ENCODE measurements around the gene IPO5. TPM values are rescaled to one million over a fixed set of nuclear protein-coding genes. Genes with fewer than 3 reads are reported as not detected.
"Not testable (repeated sequence)": the region's sequence is repeated elsewhere in the genome, so short reads cannot be mapped to it uniquely, and the experiment has no call there.

The IPO5 gene
- total RNA-seq, 1 donor from 2014 or later, result 222 TPM

DNA sequence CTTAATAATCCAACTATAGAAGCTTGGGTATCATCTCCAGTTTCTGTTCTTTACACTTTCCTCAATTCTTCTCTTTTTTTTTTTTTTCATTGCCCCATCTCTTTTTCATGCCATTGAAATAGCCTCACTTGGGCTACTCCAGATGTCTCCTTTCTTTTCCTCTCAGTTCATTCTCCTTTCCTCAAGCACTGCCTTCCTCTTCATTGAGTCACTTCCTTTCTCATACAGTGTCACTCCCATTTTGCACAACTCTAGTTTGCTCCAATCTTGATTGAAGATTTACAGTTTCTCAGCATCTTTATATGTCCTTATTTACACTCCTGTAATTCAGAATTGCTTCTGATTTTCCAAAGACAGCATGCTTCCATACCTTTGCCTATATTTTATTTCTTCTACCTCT, 61.3 kb downstream of the IPO5 start:
- DNase-seq, result no peak

DNA sequence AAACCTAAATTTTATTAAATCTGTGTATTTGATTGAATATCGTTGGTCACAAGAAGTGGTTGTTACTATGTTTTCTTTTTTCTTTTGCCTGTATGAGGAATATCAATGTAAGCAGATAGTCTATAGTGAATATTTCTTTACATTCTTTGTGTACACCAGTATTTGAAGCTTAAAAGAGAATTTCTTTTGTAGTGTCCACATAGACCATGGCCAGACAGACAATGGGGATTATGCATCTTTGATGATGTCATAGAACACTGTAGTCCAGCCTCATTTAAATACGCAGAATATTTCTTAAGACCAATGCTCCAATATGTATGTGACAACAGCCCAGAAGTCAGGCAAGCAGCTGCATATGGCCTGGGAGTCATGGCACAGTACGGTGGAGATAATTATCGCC, 64.8 kb downstream of the IPO5 start:
- no peak for DNase-seq

DNA sequence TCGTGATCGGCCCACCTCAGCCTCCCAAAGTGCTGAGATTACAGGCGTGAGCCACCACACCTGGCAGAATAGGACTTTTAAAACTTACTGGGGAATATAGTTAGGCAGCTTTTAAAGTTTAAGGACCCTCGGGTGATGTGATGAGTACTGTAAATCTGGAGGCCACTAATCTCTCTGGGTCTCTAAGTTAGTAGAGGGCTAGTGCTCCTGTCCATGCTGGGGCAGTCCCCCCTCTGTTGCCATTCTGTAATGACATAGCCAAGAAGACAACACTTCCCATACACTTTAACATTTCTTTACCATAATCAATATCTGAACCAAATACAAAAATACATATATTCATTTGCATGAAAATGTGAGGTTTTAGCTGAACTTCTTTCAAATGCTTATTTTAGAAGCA, 65.7 kb downstream of the IPO5 start:
- DNase-seq, result no peak

GRCh38 chr13:98020271-98020670, 66.8 kb downstream of the IPO5 start:
- no peak for DNase-seq

DNA sequence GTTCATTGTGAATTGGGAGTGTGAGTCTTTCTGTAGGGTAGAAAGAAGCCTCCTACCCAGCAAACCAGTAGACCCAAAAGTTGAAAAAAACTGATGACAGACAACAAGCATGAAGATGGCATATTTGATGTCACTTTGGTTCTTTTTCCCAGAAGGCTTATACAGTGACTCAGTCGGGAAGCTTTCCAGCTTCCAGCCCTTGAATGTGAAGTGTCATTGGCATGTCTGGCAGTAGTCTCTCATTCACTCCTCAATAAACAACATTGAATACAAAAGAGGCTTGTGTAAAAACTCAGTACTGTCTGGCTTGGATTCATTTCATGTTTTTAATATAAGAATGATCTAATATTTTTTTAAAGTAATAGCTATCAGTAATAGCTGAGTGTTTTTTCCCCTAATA, 68.7 kb downstream of the IPO5 start:
- peak; percentile 29 for DNase-seq

GRCh38 chr13:98025480-98026025, 72.1 kb downstream of the IPO5 start:
- no peak for DNase-seq

DNA sequence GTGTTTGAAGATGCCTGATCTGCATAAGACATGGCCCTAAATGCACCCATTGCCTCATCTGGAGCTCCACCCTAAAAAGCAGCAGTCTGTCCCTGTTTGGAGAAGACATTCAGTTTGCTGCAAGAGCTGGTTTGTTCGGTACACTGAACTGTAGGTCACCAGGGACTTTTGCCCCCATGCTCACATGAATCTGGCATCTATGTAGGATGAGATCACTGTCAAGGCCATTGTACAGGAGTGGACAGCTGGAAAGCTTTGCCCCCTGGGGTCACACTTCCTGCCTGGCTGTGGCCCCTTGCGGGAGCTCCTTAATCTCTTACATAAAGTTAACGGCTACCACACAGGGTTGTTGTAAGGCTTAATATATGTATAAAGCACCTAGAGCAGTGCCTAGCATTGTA, 73.0 kb downstream of the IPO5 start:
- DNase-seq, result peak; percentile 21

DNA sequence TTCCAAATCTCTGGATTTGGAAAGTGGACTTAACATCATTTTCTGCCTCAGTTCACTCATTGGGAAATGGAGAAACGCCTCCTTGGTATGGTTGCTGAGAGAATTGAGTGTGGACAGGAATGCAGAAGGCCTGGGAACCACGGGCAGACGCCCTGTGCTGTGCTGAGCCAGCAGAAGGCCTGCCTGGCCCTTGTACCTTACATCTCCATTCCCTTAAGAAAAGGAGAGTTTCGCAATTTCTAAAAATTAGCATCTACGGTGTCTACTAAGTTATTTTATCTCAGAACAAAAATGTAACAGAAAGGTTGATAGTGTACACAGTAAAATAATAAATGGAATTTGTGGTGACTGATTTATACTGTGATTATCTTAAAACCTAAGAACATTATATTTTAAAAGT, 78.7 kb downstream of the IPO5 start:
- no peak for DNase-seq

GRCh38 chr13:98033277-98034247, 80.1 kb downstream of the IPO5 start:
- peak; percentile 72 for DNase-seq

DNA sequence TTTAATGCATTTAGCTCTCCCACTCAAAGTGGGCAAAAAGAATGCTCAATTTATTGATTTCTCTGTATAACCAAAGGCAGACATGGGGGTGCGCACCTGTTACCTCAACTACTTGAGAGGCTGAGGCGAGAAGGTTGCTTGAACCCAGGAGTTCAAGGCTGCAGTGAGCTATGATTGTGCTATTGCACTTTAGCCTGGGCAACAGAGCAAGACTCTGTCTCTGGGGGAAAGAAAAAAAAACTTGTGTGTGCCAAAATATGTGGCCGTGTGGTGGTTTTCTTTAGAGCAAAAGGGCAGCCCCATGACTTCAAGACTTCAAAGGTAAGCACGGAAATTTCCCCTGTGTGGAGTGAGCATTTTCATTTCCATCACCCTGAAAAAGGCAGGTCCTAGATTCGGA, 81.9 kb downstream of the IPO5 start:
- no peak for DNase-seq

GRCh38 chr13:98036564-98037302, 83.3 kb downstream of the IPO5 start:
- not testable (repeated sequence) for DNase-seq

DNA sequence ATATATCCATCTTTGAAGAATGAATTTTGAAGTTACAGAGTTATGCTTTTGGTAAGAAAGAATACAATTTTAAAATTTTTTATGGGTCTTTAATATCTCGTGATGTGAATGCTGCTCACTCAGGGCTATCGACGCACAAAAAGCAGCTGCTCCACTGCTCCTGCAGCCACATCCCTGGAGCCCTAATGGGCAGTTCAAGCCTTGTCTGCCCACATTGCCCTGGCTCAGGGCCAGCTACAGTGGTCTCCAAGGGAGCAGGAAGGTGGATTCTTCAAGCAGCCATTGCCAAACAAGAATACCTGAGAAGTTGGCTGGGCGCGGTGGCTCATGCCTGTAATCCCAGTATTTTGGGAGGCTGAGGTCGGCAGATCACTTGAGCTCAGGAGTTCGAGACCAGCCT, 85.8 kb downstream of the IPO5 start:
- DNase-seq, result no peak

GRCh38 chr13:98039964-98040363, 86.5 kb downstream of the IPO5 start:
- no peak for DNase-seq

DNA sequence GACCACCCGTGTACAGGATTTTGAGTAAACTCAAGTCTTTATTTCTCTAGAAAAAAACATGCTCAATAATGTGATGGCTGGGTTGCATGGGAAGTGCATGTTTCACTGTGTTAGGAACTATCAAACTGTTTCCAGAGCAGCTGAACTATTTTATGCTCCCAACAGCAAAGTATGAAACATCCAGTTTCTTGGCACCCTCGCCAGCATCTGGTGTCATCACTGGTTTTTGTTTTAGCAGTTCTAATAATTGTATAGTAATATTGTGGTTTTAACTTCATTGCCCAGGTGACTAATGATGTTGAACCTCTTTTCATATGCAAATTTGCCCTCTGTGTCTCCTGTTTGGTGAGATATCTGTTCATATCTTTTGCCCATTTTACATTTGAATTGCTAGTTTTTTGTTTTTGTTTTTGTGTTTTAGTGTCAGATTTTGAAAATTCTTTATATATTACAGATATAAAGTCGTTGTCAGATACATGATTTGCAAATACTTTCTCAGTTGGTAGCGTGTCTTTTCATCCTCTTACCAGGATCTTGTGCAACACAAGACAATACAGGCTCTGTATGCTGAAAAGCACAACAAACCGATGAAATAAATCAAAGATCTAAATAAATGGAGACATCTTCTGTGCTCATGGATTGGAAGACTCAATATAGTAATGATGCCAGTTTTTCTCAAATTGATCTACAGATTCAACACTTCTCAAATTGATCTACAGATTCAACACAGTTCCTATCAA, 87.8 kb downstream of the IPO5 start:
- no peak for DNase-seq

DNA sequence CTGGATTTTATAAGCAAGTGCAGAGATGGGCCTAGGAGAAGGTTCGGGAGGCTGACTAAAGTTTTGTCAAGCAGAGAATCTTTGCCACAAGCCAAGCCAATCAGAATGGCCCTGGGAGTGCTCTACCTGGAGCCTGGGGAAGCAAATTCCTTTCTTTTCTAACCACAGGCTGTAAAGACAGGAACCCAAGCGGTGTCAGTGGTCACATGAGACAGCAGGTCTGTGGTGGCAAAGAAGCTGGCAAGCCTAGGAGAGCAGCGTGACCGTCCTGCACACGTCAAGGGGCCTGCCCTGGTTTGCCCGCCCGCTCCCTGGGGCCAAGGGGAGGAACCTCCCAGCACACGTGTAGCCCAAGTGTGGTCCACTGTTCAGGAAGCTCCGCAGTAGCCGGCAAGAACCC, 90.8 kb downstream of the IPO5 start:
- no peak for DNase-seq

DNA sequence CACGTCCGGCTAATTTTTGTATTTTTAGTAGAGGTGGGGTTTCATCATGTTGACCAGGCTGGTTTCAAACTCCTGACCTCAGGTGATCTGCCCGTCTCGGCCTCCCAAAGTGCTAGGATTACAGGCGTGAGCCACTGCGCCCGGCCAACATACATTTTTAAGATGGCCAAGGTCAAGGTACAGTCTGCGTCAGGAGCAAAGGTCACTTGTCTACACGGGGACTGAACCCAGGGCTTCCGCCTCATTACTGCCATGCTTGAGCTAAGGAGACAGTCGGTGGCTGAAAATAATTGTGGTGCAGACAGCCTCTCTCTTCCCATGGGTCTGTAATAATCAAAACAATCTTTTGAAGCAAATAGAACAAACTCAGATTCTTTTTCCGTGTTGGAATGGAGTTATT, 94.3 kb downstream of the IPO5 start:
- DNase-seq, result not testable (repeated sequence)

DNA sequence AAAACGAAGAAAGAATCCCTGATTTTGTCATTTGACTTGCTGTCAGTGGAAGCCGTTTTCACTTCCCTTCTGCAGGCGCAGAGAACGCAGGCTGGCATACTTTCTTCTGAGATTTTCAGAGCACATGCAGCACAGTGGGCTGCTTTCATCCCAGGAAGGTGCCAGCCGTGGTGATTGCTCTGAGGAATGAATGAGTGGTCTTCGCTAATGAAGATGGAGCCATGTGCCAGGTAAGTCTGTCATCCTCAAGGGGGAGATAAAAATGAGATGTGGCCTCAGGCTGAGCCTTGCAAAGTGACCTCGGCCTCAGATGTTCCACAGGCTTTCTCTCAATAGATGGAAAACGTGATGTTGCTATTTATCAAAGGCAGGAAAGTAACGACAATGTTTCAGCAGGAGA, 94.8 kb downstream of the IPO5 start:
- DNase-seq, result no peak

DNA sequence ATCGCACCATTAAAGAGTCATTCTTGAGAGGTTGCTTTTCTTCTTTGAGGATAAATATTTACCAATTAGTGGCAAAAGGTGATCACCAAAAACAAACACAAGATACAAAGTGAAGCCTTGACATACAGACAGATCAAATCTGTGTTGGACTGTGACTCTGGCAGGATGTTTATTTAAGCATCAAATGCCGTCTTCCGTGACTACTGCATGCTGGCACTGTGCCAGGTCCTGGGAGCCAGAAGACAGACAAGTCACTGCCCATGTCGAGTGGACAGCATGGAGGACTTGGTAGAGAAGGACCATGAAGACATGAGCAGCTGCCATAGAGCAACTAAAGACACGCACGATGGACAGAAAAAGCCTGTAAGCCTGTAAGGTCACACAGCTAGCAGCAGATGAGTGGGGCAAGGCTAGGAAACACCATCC, 96.6 kb downstream of the IPO5 start:
- DNase-seq, result no peak

DNA sequence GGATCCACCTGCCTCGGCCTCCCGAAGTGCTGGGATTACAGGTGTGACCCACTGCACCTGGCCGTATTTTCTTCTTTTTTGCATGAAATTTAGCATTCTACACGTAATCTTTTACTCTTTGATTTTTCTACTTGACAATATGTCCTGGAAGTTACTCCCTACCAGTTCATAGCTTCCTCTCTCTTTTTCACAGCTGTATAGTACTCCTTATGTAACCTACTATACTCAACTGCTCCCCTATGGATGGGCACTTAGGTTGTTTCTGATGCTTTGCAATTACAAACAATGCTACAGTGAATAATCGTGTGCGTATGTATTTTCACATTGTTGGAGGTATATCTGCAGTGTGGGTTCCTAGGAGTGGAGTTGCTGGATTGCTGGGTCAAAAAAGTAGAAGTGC, 98.9 kb downstream of the IPO5 start:
- DNase-seq, result no peak

GRCh38 chr13:98054301-98054700, 100.8 kb downstream of the IPO5 start:
- no peak for DNase-seq

DNA sequence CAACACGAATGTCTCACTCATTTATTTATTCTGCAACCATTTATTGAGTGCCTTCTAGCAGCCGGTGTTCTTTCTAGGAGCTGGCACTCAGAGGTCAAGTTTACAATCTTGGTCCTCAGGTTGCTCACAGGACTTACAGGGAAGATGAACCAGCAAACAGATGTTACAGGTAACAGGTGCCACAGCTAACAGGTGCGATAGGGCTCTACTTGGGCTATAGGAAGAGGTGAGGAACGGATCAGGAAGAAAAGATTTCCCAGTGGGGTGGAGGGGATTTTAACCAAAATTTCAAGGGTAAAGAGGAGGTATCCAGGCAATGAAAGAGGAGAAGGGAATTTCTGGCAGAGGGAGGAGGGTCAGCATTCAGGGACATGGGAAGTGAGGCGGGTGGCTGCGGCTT, 102.1 kb downstream of the IPO5 start:
- no peak for DNase-seq

- DNase-seq, result no peak
These were observed 103.5 kb downstream of the IPO5 start for GRCh38 chr13:98056839-98057410.
